ENCODE results near the gene LRRN3.

Gene LRRN3

DNA sequence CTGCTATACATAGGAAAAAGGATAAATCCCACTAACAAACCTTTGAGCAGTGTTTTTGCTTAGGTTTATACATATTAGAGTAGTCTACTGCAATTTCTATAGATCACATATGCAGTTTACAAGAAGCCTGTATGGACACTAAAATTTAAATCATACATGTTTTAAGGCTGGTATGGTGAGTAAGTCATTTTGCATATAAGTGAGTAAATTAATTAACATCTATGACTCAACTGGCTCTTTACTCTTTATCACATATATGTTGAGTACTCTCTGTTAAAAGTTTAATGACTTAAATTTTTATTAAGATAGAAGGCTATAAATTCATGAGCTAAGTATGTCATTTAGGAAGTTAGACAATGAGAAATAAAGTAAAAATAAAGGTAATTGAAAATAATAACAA, 69.4 kb downstream of the LRRN3 start:
- no peak for TF ChIP-seq ZFX (IDR thresholded peaks at IDR 0.05)
- TF ChIP-seq, protein P1, sequence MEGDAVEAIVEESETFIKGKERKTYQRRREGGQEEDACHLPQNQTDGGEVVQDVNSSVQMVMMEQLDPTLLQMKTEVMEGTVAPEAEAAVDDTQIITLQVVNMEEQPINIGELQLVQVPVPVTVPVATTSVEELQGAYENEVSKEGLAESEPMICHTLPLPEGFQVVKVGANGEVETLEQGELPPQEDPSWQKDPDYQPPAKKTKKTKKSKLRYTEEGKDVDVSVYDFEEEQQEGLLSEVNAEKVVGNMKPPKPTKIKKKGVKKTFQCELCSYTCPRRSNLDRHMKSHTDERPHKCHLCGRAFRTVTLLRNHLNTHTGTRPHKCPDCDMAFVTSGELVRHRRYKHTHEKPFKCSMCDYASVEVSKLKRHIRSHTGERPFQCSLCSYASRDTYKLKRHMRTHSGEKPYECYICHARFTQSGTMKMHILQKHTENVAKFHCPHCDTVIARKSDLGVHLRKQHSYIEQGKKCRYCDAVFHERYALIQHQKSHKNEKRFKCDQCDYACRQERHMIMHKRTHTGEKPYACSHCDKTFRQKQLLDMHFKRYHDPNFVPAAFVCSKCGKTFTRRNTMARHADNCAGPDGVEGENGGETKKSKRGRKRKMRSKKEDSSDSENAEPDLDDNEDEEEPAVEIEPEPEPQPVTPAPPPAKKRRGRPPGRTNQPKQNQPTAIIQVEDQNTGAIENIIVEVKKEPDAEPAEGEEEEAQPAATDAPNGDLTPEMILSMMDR (conservative IDR thresholded peaks at IDR 0.05): no peak
- H3K27ac ChIP-seq: no peak overlapping the region

DNA sequence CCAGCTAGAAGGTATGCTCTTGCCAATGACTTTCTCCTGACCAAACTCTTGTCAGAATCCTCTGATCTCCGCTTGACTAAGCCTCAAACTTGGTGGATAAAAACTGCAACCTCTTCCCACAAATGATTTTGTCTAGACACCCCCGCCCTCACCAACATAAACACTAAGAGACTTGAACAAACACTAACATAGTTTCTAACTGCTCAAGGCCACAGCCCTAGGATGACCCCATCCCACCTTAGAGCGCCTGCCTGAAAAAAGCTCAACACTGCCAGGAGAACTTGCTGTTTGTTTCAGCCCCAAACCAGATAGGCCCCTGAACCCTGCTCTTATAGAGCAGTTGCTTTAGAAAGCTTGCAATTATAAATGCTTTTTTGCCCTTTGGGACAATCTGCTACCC, 71.8 kb downstream of the LRRN3 start:
- TF ChIP-seq, protein P1 (conservative IDR thresholded peaks at IDR 0.05): no peak
- no peak for TF ChIP-seq ZFX (IDR thresholded peaks at IDR 0.05)
- H3K27ac ChIP-seq: no peak overlapping the region

DNA sequence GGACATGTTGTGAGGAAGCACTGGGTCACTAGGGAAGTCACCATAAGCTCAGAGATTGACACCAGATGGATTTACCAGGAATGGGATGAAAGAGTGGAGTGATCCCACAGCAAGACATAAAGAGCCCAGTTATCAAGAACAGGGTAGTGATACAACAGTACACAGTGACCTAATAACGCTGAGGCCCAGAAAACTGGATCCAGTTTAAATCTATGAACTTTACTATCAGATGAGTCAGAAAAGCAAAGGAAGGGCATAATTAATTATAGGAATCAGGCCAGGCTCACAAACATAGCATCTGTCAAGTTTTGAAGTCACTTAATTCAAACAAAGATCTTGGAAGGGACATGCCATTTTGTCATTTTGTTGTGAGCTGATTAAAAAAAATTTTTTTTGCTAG, 73.5 kb downstream of the LRRN3 start:
- TF ChIP-seq, protein P1 (conservative IDR thresholded peaks at IDR 0.05): no peak
- TF ChIP-seq ZFX (IDR thresholded peaks at IDR 0.05): no peak

DNA sequence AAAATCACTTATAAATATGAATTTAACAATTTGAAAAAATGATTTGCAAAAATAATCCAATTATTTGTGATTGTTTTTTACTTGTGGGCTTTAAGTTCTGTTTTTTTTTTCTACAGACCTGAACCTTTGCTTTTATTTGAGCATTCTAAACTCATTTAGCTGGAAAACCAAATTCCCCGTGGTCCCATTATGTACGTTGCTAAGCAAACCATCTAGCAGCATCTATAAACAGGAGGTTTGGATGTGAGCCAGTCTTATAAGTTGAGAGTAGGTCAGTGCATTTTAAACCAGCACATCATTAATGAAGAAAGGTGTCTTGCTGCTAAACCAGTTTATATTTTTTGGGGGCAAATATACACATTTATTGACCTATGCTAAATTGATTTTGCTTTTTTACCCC, 77.3 kb downstream of the LRRN3 start:
- H3K27ac ChIP-seq: no peak overlapping the region
- TF ChIP-seq, protein P1 (conservative IDR thresholded peaks at IDR 0.05): no peak
- no peak for TF ChIP-seq ZFX (IDR thresholded peaks at IDR 0.05)

More for the DNA sequence above, 73.5 kb downstream of the LRRN3 start:
- no peak overlapping the region for H3K27ac ChIP-seq

DNA sequence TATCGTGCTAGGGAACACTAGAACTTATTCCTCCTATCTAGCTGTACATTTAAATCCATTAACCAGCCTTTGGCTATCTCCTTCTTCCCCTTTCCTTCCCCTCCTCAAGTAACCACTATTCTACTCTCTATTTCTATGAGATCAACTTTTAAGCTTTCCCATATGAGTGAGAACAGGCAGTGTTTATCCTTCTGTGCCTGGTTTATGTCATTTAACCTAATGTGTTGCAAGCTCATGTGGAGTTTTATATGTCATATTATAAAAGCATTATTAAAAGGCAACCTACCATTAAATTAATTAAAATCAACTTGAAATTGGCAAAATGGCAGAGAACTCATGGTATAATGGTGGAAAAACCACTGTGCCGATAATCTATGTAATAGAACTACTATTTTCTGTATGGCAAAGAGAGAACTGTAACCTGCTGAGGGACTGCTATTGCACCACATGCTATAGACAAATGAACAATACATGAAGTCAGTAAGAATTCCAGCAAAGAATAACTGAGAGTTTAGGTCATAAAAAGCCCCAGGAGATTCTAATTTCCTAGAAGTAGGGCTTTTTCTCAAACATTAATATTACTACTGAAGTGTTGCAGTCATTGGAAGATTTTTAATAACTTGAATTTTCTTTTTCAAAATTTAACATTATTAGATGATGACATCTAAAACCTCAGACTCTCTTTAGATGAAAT, 81.8 kb downstream of the LRRN3 start:
- H3K27ac ChIP-seq: no peak overlapping the region
- TF ChIP-seq, protein P1 (conservative IDR thresholded peaks at IDR 0.05): no peak

DNA sequence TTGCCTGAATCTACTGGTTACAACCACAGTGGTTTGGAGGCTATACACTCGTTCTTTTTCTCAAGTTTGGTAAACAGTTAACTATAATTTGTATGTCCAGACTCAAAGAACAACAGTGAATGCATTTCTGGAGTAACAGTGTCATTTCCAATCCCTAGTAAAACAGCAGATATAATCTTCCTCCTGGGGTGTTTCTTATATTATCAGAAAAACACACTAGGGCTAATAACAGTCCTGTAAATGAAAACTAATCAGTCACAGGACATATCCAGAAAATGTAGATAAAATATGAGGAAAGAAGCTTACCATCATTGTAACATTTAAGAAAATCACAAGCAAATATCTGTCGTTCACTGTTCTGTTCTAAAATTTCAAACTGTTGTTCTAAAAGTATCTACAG, 82.6 kb downstream of the LRRN3 start:
- TF ChIP-seq, protein P1 (conservative IDR thresholded peaks at IDR 0.05): no peak
- TF ChIP-seq ZFX (IDR thresholded peaks at IDR 0.05): no peak
- no peak overlapping the region for H3K27ac ChIP-seq

DNA sequence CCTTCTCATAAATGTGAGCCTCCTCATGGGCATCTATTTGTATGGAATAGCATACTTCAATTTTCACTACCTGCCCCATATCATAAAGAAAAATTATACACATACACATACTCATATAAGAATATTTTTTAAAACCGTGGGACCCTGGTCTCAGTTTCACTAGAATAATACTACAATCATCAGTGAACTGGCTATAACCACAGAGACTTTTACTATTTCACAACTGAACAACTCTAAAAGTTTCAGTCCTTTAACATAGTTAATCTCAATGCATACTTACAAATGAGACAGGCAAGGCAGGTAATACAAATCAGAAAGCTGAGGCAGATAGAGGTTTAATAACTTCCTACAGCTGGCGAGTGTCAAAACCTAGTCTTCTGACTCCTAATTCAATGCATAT, 83.1 kb downstream of the LRRN3 start:
- H3K27ac ChIP-seq: no peak overlapping the region
- TF ChIP-seq, protein P1 (conservative IDR thresholded peaks at IDR 0.05): no peak
- no peak for TF ChIP-seq ZFX (IDR thresholded peaks at IDR 0.05)
